HS-5 (cell line): ENCODE results near the gene CD300LF.
A peak's percentile ranks its signal among the peaks of the same experiment; 100 is the strongest.

Experiments used
- DNase-seq: peaks from one replicate; pipeline ENCODE4 v3.0.0-alpha.2; 2012; ENCODE audit warnings: low read depth

The CD300LF gene

GRCh38 chr17:74712756-74713155 lies at the start of gene CD300LF:
TSS of gene CD300LF (minus strand) at chr17:74712923. CDS start at chr17:74712866, 57 bp downstream.
- no peak for DNase-seq

DNA sequence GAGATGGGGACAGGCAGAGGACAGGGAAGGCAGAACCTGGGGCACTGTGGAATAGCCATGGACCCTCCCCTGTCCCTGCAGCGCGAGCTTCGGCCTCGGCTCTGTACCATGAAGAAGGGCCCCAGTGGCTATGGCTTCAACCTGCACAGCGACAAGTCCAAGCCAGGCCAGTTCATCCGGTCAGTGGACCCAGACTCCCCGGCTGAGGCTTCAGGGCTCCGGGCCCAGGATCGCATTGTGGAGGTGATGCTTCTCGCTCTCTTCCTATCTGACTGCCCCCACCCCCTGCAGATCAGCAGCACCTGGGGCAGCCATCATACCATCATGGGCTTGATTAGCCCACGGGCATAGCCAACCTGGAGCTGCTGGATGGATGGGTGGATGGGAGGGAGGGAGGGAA lies 49.2 kb upstream of the CD300LF start:
- DNase-seq = no peak

GRCh38 chr17:74761419-74761818 lies 48.7 kb upstream of the CD300LF start:
- DNase-seq = no peak

- DNase-seq = no peak
These were observed 47.8 kb upstream of the CD300LF start for GRCh38 chr17:74760404-74761105.

DNA sequence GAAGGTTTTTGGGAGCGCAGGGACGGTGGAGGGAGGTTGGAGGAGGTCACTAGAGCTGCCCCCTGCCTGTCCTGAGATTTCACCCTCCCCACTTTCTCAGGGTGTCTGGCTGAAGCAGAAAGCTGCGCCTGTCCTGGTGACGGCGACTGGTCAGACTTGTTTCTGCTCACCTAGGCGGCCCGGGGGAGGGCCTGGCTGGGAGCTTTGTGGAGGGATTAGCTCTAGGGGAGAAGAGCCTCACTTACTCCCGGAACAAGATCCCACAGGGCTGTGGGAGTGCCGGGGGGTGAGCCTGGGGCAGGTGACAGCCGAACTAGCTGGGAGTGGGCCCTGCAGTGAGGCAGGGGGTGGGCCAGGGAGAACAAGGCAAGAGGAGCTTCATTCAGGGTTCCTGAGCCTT lies 47.2 kb upstream of the CD300LF start:
- DNase-seq = no peak

DNA sequence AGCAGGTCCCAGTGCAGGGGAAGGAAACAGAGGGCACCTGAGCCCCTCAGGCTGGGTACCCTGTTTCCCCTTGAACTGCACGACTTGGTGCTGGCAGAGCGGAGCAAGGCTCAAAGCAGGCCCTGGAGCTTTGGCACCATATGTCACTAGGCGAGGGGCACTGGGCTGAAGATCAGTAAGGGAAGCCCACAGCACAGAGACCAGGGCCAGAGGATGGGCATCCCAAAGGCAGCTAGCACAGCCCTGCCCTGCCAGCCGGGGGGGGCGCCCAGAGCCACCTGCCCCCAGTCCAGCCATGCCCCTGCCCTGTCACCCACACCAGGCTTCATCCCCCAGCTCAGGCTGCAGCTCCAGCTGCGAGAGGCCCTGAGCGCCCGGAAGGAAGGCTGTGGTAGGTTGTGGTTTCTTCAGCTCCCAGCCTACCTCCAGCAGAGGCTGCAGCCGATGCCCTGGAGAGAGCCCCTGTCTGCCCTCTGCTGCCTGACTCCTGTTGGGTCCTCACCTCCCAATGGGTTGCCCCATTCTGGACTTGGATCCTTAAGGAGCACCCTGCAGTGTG lies 46.6 kb upstream of the CD300LF start:
- no peak for DNase-seq

DNA sequence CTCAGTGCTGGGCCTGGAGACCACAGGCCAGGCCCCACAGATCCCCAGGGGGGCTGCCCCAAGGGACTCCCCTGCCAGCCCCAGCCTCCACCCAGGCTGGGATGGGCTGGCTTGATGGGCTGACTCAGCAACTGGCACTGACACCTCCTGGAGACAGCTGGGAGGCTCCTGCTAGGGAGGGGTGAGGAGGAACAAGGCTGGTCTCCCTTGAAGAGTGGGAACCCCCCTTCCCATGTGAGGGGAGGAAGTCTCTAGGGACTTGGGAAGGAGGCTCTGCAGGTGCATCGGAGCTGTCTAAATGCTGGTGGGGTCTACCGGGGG lies 46.1 kb upstream of the CD300LF start:
- no peak for DNase-seq

GRCh38 chr17:74757931-74758847 lies 45.5 kb upstream of the CD300LF start:
- DNase-seq = no peak

DNA sequence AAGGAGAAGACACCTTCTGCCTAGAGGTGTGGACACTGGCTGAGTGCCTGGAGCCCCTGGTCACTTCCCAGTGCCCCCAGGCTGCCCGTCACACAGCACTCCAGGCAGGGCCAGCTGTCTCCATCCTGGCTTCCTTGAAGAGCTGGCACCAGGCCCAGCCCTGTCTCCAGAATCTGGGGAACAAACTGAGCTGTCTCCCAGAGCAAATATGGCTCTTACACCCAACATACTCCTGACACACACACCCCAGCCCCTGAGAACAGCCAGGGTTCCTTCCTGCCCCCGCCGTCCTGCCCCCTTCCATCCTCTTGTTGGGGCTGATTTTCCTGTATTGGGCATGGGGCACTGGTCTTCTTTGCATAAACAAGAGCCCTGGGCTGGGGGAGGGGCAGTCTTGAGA lies 44.8 kb upstream of the CD300LF start:
- DNase-seq = no peak

DNA sequence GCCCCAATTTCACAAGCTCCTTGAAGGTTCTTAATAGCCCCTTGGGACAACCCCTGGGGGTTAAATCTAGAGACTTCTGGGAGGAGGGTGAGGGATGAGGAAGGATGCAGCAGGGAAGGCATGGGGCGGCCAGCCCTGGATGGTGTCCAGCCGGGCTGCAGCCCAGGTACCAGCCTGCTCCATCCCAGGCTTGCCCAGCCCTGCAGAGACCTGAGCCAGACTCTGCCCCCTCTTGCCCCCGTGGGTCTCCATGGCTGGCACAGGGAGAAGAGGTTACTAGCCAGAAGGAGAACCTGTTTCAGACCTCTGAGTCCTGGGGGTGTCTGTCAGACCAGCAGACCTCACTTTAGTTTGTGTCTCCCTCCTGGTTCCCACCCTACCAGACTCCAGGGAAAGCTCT lies 44.2 kb upstream of the CD300LF start:
- no peak for DNase-seq

GRCh38 chr17:74755533-74755932 lies 42.8 kb upstream of the CD300LF start:
- no peak for DNase-seq

GRCh38 chr17:74754832-74755231 lies 42.1 kb upstream of the CD300LF start:
- no peak for DNase-seq

DNA sequence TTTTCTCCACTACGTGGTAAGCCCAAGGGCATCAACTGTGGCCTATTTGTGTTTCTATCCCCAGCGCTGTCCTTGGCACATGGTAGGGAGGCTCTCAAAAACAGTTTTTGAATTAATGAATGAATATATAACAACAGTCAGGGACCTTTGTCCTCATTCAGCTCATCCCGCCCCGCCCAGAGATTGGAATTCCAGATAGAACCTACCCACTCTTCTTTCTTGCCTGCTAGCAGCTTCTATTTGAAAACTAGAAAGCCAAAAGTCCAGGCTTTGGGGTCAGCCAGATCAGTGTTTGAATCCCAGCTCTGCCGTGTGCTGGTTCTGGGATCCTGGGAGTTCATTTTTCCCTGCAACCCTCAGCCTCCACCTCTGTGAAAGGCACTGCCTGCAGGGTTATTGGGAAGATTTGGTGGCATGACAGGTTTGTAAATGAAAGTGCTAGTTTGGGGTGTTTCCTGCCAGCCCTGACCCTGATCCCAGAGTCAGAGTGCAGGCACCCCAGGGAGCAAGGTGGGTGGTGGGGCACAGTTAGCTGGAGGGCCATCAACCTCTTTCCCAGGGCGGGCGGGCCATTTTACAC lies 40.2 kb upstream of the CD300LF start:
- DNase-seq = no peak

GRCh38 chr17:74752415-74752814 lies 39.7 kb upstream of the CD300LF start:
- DNase-seq = no peak

DNA sequence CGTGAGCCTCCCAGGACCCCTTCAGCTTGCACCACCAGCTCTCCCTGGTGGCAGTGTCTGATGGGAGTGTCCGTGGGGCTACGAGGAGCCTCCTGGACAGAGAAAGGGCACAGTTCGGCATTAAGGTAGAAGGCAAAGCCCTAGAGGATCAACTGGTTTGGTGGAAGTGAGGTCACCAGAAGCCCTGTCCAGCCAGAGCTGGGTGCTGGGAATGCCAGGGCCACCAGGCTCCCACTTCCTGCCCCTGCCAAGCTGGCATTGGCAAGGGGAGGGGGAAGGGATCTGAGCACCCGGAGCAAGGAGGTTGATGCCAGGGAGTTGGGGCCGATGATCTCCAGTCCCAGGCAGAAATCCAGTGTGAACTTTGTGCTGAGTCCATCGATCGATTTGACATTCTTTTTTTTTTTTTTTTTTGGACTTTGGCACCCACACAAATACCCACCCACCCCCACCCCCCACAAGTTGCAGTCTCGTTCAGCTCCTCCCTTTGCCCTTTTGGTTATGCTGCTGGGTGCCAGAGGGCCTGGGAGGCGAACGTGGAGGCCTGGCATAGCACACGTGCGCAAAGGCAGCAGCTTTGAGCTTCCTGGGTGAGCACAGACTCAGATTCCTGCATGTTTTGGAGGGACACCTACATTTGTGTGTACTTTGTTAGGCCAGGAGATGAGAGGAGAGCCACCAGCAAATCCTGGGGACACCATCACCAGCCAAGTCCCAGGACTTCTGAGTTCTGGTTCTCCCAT lies 37.8 kb upstream of the CD300LF start:
- DNase-seq = no peak

GRCh38 chr17:74750039-74750326 lies 37.3 kb upstream of the CD300LF start:
- DNase-seq = no peak

- no peak for DNase-seq
These were observed 36.7 kb upstream of the CD300LF start for GRCh38 chr17:74749279-74750038.

DNA sequence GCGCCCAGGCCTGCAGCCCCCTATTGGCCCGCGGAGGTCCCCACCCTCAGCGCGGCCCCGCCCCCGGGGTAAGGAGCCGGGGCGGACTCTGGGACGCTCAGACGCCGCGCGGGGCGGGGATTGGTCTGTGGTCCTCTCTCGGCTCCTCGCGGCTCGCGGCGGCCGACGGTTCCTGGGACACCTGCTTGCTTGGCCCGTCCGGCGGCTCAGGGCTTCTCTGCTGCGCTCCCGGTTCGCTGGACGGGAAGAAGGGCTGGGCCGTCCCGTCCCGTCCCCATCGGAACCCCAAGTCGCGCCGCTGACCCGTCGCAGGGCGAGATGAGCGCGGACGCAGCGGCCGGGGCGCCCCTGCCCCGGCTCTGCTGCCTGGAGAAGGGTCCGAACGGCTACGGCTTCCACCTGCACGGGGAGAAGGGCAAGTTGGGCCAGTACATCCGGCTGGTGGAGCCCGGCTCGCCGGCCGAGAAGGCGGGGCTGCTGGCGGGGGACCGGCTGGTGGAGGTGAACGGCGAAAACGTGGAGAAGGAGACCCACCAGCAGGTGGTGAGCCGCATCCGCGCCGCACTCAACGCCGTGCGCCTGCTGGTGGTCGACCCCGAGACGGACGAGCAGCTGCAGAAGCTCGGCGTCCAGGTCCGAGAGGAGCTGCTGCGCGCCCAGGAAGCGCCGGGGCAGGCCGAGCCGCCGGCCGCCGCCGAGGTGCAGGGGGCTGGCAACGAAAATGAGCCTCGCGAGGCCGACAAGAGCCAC lies 36.0 kb upstream of the CD300LF start, which contains the start of gene NHERF1:
NHERF1 (plus strand) TSS at position 100 of the 750 bp plus-strand sequence; CDS start at position 319, 219 bp downstream.
- DNase-seq = peak; percentile 46

DNA sequence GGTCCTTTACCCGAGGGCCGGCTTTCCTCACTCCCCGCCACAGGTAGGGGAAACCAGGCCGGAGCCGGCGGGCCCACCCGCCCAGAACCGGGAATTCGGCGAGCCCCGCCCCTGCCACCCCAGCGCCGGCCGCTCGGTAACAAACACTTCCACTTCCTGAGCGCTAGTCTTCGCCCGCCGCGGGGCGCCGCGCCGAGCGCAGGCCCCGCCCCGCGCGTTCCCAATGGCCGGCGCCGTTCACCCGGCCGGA lies 35.5 kb upstream of the CD300LF start:
- DNase-seq = no peak

- DNase-seq = no peak
These were observed 34.2 kb upstream of the CD300LF start for GRCh38 chr17:74746922-74747321.

DNA sequence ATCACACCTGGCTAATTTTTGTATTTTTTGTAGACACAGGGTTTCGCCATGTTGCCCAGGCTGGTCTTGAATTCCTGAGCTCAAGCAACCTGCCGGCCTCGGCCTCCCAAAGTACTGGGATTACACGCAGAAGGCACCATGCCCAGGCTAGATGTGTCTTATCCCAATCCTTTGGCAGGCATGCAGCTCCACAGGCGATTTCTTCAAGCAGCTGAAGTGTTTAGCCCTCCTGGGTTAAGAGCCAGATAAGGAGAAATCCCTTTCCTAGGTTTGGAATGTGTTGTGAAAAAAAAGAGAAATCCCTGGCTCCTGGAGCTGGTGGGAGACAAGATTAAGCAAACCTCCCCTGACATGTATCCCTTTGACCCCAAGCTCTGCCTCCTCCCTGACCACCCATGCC lies 33.7 kb upstream of the CD300LF start:
- DNase-seq = no peak
